Fibroblast of gingiva (primary cell): ENCODE results near the gene ADGRL3.
"Not testable (repeated sequence)": the region's sequence is repeated elsewhere in the genome, so short reads cannot be mapped to it uniquely, and the experiment has no call there.

Experiments
- DNase-seq: peaks from one replicate; pipeline ENCODE4 v3.0.0-alpha.2; 2011; ENCODE audit warnings: low read depth

The ADGRL3 gene

DNA sequence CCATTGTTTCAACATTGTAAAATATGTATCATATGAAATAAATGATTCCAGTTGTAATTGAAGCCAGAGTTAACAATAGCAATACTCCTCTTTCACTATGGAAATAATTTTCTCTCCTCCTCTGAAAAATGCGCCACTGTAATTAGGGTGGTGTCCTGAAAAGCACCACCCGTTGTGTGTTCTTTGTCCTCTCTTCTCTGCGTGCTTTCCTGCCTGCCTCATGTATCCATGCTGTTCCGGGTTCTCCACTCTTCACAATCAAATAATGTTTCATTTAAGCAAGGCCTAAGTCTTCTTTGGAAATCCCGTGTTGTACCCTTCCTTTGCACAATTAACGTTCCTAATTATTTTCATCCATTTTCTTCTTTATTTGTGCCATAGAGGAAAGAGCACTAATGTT, 293.3 kb downstream of the ADGRL3 start:
- DNase-seq, result no peak

DNA sequence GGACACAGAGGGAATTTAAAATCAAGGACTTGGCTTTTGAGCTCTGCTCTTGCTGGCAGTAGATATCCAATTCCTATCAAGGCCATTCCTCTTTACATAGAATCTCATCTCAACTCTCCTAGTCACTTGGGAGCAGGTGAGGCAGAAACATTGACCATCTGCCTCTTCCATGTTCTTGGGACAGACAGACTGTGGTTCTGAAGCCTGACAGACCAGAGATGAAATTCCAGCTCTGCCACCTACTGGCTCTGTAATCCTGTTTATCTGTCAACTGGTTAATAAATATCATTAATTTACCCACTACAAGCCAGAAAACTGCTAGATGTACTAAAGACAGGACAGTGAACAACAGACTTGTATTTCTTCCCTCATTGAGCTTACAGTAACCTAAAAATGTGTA, 300.8 kb downstream of the ADGRL3 start:
- DNase-seq, result no peak

DNA sequence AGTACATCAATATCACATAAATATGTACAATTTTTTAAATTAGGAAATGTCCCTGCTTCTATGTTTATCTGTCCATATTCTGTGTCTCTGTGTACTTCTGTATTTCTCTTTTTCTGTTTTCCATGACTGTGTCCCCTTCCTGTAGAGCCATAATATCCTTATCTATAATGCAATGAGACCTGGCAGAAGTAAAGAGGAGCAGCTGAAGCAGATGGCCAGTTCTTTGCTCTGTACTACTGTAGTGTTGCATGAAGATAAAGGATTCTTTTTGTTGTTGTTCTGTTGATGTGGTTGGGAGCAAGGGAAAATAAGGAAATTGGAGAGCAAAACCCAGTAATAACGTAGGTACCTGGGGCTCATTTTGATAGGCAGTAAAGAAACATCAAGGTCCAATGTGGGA, 301.7 kb downstream of the ADGRL3 start:
- no peak for DNase-seq

DNA sequence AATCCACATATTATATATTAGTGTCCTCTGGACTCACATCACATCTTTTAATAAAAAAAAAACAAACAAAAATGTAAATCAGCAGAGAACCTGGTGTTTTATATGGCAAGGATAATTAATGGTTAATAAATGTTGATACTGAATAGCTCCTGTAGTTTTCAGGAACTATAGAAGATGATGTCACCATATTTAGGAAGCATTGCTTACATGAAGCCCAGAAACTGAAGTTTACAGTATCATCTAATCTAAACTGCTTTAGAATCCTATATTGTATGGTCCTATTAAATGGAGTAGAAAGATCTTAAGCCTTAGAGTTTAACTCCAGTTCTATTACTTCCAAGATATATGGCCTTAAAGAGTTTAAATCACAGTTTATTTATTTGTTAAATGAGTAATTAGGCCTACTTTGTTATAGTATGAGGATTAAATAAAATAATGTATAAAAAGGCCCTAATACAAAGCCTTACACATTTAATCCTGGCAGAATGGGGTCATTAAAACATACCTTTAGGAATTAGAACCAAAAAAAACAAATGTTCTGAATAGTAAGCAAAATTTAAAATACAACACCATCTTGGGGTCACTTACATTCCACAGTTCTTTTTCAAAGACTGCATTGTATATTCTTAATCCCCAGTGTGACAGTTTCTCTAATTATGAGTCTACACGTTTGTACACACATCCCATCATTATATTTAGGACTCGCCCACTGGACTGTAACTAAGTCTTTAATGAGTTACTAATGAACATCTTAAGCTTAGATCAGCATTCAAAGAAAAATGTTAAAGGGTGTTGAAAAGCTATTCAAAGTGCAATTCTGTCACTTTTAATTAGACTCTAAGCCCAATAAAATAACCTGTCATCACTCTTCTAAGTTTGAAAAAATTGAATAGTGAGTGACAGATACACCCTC, 305.9 kb downstream of the ADGRL3 start:
- DNase-seq, result no peak

DNA sequence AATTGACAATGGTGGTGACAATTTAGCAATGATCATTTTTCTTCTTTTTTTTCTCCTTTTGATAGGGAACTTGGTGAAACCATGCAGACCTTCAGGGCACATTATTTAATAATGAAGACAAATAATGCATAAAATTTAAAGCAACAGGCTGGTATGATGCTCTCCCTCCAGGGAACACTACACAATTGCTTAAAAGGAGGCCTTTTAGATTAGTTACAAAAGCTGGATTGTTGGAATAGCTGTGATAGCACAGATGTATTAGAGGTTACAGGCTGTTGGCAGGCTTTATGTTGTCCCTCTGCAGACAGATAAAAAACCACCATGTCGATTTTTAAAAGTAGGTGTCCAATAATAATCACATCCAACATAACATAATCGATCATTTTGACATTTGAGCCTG, 307.0 kb downstream of the ADGRL3 start:
- no peak for DNase-seq

DNA sequence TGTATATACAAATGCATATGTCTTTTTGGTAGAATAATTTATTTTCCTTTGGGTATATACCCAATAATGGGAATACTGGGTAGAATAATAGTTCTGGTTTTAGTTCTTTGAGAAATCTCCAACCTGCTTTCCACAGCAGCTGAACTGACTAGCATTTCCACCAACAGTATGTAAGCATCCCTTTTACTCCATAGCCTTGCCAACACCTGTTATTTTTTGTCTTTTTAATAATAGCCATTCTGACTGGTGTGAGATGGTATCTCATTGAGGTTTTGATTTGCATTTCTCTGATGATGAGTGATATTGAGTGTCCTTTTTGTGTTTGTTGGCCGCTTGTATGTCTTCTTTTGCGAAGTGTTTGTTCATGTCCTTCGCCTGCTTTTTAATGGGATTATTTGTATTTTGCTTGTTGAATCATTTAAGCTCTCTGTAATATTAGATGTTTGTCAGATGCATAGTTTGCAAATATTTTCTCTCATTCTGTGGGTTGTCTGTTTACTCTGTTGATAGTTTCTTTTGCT, 309.7 kb downstream of the ADGRL3 start:
- not testable (repeated sequence) for DNase-seq

DNA sequence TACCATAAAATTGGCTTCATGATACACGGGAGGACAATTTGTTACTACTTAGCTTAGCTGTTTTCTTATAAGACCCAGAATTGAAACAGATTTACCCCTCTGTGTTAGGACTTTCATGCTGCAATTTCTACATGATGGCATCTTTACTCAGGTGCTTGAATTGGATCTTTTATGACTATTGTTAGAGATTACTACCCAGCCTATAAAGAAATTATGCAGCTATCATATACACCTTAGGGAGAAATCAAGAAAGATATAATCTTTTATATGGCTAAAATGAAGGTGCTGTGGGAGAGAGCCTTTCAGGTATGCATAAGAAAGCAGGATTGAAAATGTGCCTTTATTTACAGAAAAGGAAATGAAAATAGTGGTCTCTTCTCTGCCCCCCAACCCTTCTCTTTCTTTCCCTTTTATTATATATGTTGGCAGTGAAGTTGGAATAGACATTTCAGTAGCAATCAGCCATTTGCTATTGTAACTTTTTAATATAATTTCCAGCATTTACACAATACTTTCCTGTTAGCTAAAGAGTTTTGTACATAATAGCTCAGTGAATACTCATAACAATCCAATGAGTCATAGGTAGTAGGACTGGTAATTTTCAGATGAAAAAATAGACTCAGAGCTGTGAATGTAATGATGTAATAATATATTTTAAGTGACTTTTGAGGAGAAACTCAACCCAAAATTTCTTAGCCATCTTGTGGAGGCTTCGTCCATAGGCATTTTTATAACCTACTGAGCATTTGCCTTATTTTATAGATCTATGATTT, 311.8 kb downstream of the ADGRL3 start:
- peak; percentile 2 for DNase-seq

DNA sequence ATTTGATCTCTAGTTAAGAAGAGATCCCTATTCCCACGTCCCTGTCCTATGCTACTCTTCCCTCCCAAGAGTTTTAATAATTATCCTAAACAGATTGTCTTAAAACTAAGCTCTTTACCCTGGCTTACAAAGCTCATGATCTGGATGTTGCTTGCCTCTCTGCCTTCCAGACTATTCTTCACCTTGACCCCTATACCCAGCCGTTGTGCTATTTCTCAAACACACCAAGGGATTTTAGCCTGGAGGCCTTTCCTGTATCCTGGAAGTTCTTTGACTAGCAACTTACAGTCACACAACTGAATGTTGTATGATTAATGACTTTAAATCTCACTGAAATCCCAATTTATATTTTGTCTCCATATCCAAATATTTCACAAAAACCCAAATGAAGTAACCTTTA, 314.9 kb downstream of the ADGRL3 start:
- no peak for DNase-seq

GRCh38 chr4:61517144-61517543, 317.0 kb downstream of the ADGRL3 start:
- DNase-seq, result no peak

GRCh38 chr4:61520166-61520565, 320.0 kb downstream of the ADGRL3 start:
- DNase-seq, result no peak

- DNase-seq, result no peak
Measured at GRCh38 chr4:61520681-61521160, 320.6 kb downstream of the ADGRL3 start.

DNA sequence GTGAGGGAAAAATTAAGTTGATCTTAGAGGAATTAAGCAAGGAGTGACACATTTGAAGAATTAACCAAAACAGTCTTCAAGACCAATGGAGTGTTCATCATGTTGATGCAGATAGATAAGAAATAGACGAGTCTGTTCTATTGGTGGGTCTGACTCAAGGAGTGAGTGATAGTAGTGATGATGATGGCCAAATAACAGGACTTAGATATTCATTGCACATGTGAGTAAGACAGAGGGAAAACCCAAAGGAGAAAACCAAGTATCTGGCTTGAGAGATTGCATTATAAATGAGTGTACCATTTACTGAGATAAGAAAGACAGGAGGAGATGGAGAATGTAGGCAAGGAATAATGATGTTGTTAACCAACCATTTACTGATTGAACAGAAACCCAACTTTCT, 321.3 kb downstream of the ADGRL3 start:
- DNase-seq, result no peak

DNA sequence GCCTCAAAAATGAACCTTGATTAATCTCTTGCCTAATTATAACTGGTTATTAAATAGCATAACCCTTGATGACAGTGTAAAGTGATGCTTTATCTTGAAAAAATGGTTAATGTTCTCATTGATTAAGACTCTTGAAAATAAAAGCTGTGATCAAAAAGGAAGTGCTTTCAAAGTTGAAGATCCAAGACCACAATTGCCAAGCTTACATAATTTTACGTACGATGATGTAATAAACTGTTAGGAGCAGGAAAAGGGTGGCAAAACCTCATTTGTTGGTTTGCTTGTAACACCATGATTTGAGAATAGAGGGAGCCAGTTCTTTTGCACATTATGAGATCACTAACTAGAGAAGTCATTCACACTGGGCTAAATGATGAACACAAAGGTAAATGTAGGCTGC, 322.2 kb downstream of the ADGRL3 start:
- DNase-seq, result no peak

- DNase-seq, result no peak
Measured at GRCh38 chr4:61527888-61528287, 327.8 kb downstream of the ADGRL3 start.

- no peak for DNase-seq
Measured at GRCh38 chr4:61528595-61528994, 328.5 kb downstream of the ADGRL3 start.

DNA sequence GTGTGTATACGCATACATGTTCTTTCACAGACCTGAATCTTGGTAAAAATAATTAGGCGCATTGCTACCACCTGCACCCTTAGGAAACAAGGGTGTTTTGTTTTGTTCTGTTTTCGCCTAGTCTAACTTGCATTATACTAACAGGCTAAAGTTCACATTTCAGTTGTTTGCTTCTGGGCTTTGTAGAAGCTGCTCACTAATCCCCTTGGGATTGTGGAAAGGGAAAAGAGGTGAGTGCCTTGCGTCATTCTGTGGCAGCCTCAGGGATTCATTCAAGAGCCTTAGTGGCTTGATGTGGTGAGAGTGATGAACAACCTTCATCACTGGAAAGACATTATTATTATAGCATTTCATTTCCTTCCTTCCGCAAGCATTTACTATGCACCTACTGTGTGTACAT, 331.1 kb downstream of the ADGRL3 start:
- no peak for DNase-seq

- no peak for DNase-seq
Measured at GRCh38 chr4:61532336-61533000, 332.3 kb downstream of the ADGRL3 start.

- no peak for DNase-seq
Measured at GRCh38 chr4:61533140-61533539, 333.0 kb downstream of the ADGRL3 start.

DNA sequence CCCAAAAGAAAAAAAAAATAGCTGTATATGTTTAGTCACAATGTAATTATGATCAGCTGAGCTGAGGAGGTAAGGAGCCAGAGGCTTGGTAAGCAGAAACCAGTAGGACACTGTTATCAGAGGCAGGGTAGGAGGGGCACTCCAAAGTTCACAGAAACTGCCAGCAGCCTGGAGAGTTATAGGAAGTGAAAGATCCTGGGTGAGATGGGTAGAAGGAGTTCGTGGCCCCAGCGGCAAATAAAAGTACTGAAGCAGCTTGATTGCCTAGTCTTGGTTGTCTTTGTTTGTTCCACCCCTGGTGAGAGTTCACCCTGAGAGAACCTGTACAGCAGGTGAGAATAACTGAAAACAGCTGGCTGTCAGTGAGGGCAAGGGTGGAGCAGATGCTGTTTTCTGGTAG, 340.8 kb downstream of the ADGRL3 start:
- no peak for DNase-seq

DNA sequence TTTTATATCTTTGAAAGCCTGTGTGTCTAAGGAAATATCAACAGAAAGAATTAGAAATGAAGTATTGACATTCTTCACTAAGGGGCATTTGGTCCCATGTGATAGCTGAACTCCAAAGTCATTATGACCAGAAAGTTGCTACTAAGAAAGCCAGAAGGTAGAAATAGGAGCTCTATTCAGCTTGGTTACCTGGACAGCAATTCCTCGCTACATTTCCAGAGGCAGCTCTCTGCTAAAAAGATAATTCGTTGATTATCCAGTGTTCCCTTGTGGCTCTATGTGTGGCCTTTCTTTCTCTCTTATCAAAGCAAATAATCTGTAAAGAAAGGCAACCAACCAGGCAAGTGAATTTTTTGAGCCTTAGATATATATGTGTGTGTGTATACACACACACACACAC, 341.3 kb downstream of the ADGRL3 start:
- no peak for DNase-seq

DNA sequence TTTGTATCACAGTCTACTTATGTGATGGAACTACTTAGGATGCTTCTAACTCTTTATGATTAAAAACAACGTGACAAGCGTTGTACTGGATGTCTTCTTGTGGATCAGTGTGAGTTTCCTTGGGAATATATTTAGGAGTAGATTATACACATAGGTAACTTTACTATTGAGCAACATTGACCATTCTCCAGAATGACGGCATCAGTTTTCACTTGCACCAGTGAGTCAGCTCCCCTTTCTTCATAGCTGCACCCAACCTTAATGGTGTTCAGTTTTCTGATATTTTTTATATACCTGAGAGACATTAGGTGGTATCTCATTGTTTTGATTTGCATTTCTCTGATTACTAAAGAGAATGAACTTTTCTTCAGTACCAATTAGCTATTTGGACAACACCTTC, 343.9 kb downstream of the ADGRL3 start:
- no peak for DNase-seq

GRCh38 chr4:61545902-61546480, 345.9 kb downstream of the ADGRL3 start:
- no peak for DNase-seq
